ENCODE measurements around the gene ATXN7L1. TPM values are rescaled to one million over a fixed set of nuclear protein-coding genes. Genes with fewer than 3 reads are reported as not detected.

The ATXN7L1 gene
- total and polyA plus RNA-seq, 2 of the 8 experiments (the other 6 are each of a cell fraction or from before 2014, with no cell fraction given): 14.3 to 34.0 TPM

- FAIRE-seq: no peak
- Histone ChIP-seq H3K4me2 (ENCODE audit: insufficient read depth in 1 of 2, low read depth in 2 of 2, low read length in 2 of 2) (no peak overlapping the region), H3K27me3 (replicated peaks in 1 of 4; ENCODE audit: control insufficient read depth in 3 of 4, extremely low read depth in 1 of 4, insufficient read depth in 3 of 4, low read length in 3 of 4) (no peaks in the 10 kb centered on the region)
- no peak for TF ChIP-seq RFX5 (IDR thresholded peaks at IDR 0.05; ENCODE audit: borderline replicate concordance, low read depth, low read length)
- no peak for TF ChIP-seq E2F6 (IDR thresholded peaks at IDR 0.05)
- no peak for TF ChIP-seq ATF2 (IDR thresholded peaks at IDR 0.05; ENCODE audit: low read length)
- TF ChIP-seq SRF (IDR thresholded peaks at IDR 0.05; ENCODE audit: low read depth, low read length): no peak
- TF ChIP-seq NANOG (IDR thresholded peaks at IDR 0.05; ENCODE audit: insufficient read depth, low read depth, low read length, poor library complexity, severe bottlenecking): no peak
- TF ChIP-seq TAF7 (optimal IDR thresholded peaks at IDR 0.05; ENCODE audit: borderline replicate concordance, low read depth, low read length): no peak
- TF ChIP-seq BRCA1 (IDR thresholded peaks at IDR 0.05; ENCODE audit: low read depth, low read length): no peak
- no peak for TF ChIP-seq SAP30 (IDR thresholded peaks at IDR 0.05; ENCODE audit: insufficient read depth, insufficient replicate concordance, low read length)
- no peak for TF ChIP-seq SIX5 (IDR thresholded peaks at IDR 0.05; ENCODE audit: low read depth, low read length)
- TF ChIP-seq CHD1 (IDR thresholded peaks at IDR 0.05; ENCODE audit: low read depth, low read length): no peak
Observed at GRCh38 chr7:105811189-105811847, 65.1 kb downstream of the ATXN7L1 start.

More at GRCh38 chr7:105811189-105811847, 65.1 kb downstream of the ATXN7L1 start:
- no peak overlapping the region for H2AFZ ChIP-seq (ENCODE audit: low read length)
- H2BK15ac ChIP-seq (ENCODE audit: low read length): no peak overlapping the region
- H3K79me2 ChIP-seq (ENCODE audit: control insufficient read depth in 1 of 2, insufficient read depth in 2 of 2, low read length in 2 of 2): no peaks in the 10 kb centered on the region
- no peak overlapping the region for H2AK5ac ChIP-seq (ENCODE audit: low read depth, low read length)
- H3K23me2 ChIP-seq (ENCODE audit: low read depth, low read length): no peaks in the 10 kb centered on the region
- no peak overlapping the region for H3K9ac ChIP-seq (replicated peaks in 1 of 4; ENCODE audit: extremely low read depth in 1 of 4, low read depth in 3 of 4, low read length in 3 of 4)
- H4K20me1 ChIP-seq (replicated peaks in 1 of 2; ENCODE audit: control insufficient read depth in 1 of 2, insufficient read depth in 2 of 2, low read length in 2 of 2): peaks cover 2% of the 10 kb centered on the region in 2 experiments
- WGBS, 2 experiments (ENCODE audit: extremely low coverage in 1 of 2, insufficient coverage in 1 of 2, insufficient read length in 1 of 2, insufficient replicate concordance in 2 of 2, low coverage in 1 of 2, low lambda C conversion rate in 2 of 2, missing lambda C conversion rate in 1 of 2): 98% methylated on average over 6 of the region's 6 CpGs; no CpG with 5 or more reads in 1 of the 2 experiments
- no peak overlapping the region for H2BK5ac ChIP-seq (ENCODE audit: low read depth, low read length)
- no peak overlapping the region for H3K27ac ChIP-seq (ENCODE audit: low read depth, low read length)
- no peak overlapping the region for H3K14ac ChIP-seq (ENCODE audit: insufficient read length)
- no peak overlapping the region for H4K91ac ChIP-seq (replicated peaks; ENCODE audit: insufficient read length, low read length)
- no peak overlapping the region for H3K23ac ChIP-seq (ENCODE audit: insufficient read length)
- no peak overlapping the region for H2BK12ac ChIP-seq (ENCODE audit: low read depth, low read length)
- H3K4me1 ChIP-seq (replicated peaks in 1 of 4; ENCODE audit: control insufficient read depth in 3 of 4, insufficient read depth in 4 of 4, low read length in 3 of 4): peaks cover 0 to 3% (median 0%) of the 10 kb centered on the region in 4 experiments; a peak in 1 of 7 replicates
- peaks cover 2% of the 10 kb centered on the region; the same call in 1 of the 2 replicates for H3K79me1 ChIP-seq (ENCODE audit: low read depth, low read length)
- H3K36me3 ChIP-seq (ENCODE audit: control insufficient read depth in 2 of 4, insufficient read depth in 4 of 4, low read length in 3 of 4): no peaks in the 10 kb centered on the region; a peak in 1 of 8 replicates
- no peaks in the 10 kb centered on the region for H3K9me3 ChIP-seq (ENCODE audit: insufficient read depth in 2 of 2, low read depth in 1 of 2, low read length in 1 of 2)
- H3K4ac ChIP-seq (replicated peaks; ENCODE audit: insufficient read length, low read depth, low read length): no peak overlapping the region
- no peak overlapping the region for H2BK120ac ChIP-seq (replicated peaks; ENCODE audit: low read depth, low read length)
- no peak overlapping the region for H3K4me3 ChIP-seq (ENCODE audit: extremely low read depth in 1 of 4, insufficient read depth in 2 of 4, low read depth in 3 of 4, low read length in 4 of 4)
- no peak overlapping the region for H4K8ac ChIP-seq (ENCODE audit: extremely low read depth, insufficient read depth, low read length)
- CTCF ChIA-PET (ENCODE audit: partially characterized antibody): interaction anchor here (0.9 to 1.6 kb wide), 5 partner anchors 26 to 173 kb away, joined by 3 to 5 read pairs (median 5); no protein-coding TSS in a partner anchor
- no peak overlapping the region for H2BK20ac ChIP-seq (ENCODE audit: low read length)
- H4K5ac ChIP-seq (ENCODE audit: insufficient read length, low read depth, low read length): no peak overlapping the region
- H3K18ac ChIP-seq (ENCODE audit: extremely low read depth, low read length): no peak overlapping the region
- DNase-seq (ENCODE audit: low read depth in 1 of 2, low spot score in 2 of 2): no peak
- POLR2A ChIA-PET (ENCODE audit: partially characterized antibody): interaction anchor here (0.8 kb wide), 1 partner anchor 14 kb away, joined by 4 read pairs; no protein-coding TSS in a partner anchor
- no peak overlapping the region for H3K56ac ChIP-seq (replicated peaks; ENCODE audit: insufficient read length, low read depth, low read length)

All from H1 (cell line).